Measurements from ENCODE around the gene IFI35. TPM values are rescaled to one million over a fixed set of nuclear protein-coding genes. Genes with fewer than 3 reads are reported as not detected.
"Not testable (repeated sequence)": the region's sequence is repeated elsewhere in the genome, so short reads cannot be mapped to it uniquely, and the experiment has no call there.

The IFI35 gene
- total and polyA plus RNA-seq, 8 donors: 17.5 to 41.5 (median 19.6) TPM

- no peak for TF ChIP-seq CTCF (IDR thresholded peaks at IDR 0.05)
- peaks cover 0 to 96% of the 10 kb centered on the region in 2 donors for H3K36me3 ChIP-seq
- H3K27me3 ChIP-seq: no peaks in the 10 kb centered on the region
- ATAC-seq: peak; percentile 27
- DNase-seq: no peak
- H3K9me3 ChIP-seq: no peaks in the 10 kb centered on the region
- peaks cover 0 to 16% of the 10 kb centered on the region in 2 donors for H3K4me1 ChIP-seq
- H3K4me3 ChIP-seq: no peak overlapping the region
- no peak overlapping the region for H3K27ac ChIP-seq
- intact Hi-C loops (cut with DNase I): no loop called here
Observed at GRCh38 chr17:42989726-42990652, 16.6 kb upstream of the IFI35 start.

GRCh38 chr17:42991471-42991870, 15.1 kb upstream of the IFI35 start:
- no peak for ATAC-seq
- intact Hi-C loops (cut with DNase I): no loop called here
- H3K36me3 ChIP-seq: peaks cover 0 to 84% of the 10 kb centered on the region in 2 donors

GRCh38 chr17:42992872-42993271, 13.7 kb upstream of the IFI35 start:
- peaks cover 0 to 9% of the 10 kb centered on the region in 2 donors for H3K4me1 ChIP-seq
- DNase-seq: no peak
- peaks cover 0 to 70% of the 10 kb centered on the region in 2 donors for H3K36me3 ChIP-seq
- intact Hi-C loops (cut with DNase I): no loop called here
- H3K27me3 ChIP-seq: no peaks in the 10 kb centered on the region
- no peak for TF ChIP-seq CTCF (IDR thresholded peaks at IDR 0.05)
- ATAC-seq: no peak
- no peak overlapping the region for H3K4me3 ChIP-seq
- H3K9me3 ChIP-seq: no peaks in the 10 kb centered on the region
- no peak overlapping the region for H3K27ac ChIP-seq

More at GRCh38 chr17:42991471-42991870, 15.1 kb upstream of the IFI35 start:
- Histone ChIP-seq H3K4me3 (no peak overlapping the region), H3K4me1 (peaks cover 0 to 2% of the 10 kb centered on the region in 2 donors), H3K27me3 (no peaks in the 10 kb centered on the region), H3K27ac (no peak overlapping the region), H3K9me3 (no peaks in the 10 kb centered on the region)
- no peak for TF ChIP-seq CTCF (IDR thresholded peaks at IDR 0.05)
- DNase-seq: no peak

GRCh38 chr17:42993913-42994312, 12.7 kb upstream of the IFI35 start:
- H3K9me3 ChIP-seq; ATAC-seq; H3K4me3 ChIP-seq; DNase-seq; H3K27me3 ChIP-seq; intact Hi-C loops (cut with DNase I); H3K4me1 ChIP-seq; H3K27ac ChIP-seq: not testable (repeated sequence)
- H3K36me3 ChIP-seq: peaks cover 0 to 60% of the 10 kb centered on the region in 2 donors

GRCh38 chr17:42997390-42997983, 9.1 kb upstream of the IFI35 start:
- Histone ChIP-seq H3K4me3 (peak overlapping the region in 1 of 2 donors; percentile 69), H3K27ac (peak overlapping the region; percentile 71 to 92), H3K9me3 (no peaks in the 10 kb centered on the region), H3K4me1 (peaks cover 10 to 46% of the 10 kb centered on the region in 2 donors), H3K36me3 (peaks cover 5 to 55% of the 10 kb centered on the region in 2 donors), H3K27me3 (no peaks in the 10 kb centered on the region)
- no peak for DNase-seq
- TF ChIP-seq CTCF (IDR thresholded peaks at IDR 0.05): no peak
- intact Hi-C loops (cut with DNase I): no loop called here
- ATAC-seq: peak; percentile 2
